Transverse colon (tissue), 4 donors: Measurements from ENCODE around the gene TRAPPC10.

Experiments used
- CTCF ChIP-seq, 5 experiments: fragments of 200-600 bp in 3 of 5; fragments of 450-650 bp in 2 of 5; sonication (generic) in 3 of 5; IDR thresholded peaks; 1 replicate in 2 of 5; 2 replicates in 3 of 5; pipeline ENCODE4 v1.5.1; 2016 to 2017; ENCODE audit warnings: antibody characterized with exemption in 5 of 5, inconsistent platforms in 3 of 5, mild to moderate bottlenecking in 2 of 5, moderate library complexity in 1 of 5
- POLR2A ChIP-seq: fragments of 450-650 bp; IDR thresholded peaks from one replicate; pipeline ENCODE4 v1.6.1; 2016; ENCODE audit warnings: antibody characterized with exemption, mild to moderate bottlenecking, moderate library complexity
- POLR2AphosphoS5 ChIP-seq, 3 donors: sonication (generic); formaldehyde crosslinking; IDR thresholded peaks; one replicate each; pipeline ENCODE4 v1.6.1; 2016; ENCODE audit warnings: antibody characterized with exemption in 3 of 3

- TF ChIP-seq CTCF (IDR thresholded peaks at IDR 0.05) (no peak), POLR2A (no peak), POLR2AphosphoS5 (IDR thresholded peaks at IDR 0.05) (no peak)
Measured at GRCh38 chr21:43971201-43971991, 40.7 kb upstream of the TRAPPC10 start.
